ENCODE results near the gene MS4A6E.

Gene MS4A6E

GRCh38 chr11:60376601-60377000 lies 49.5 kb downstream of the MS4A6E start:
- DNase-seq (no peak), ATAC-seq (no peak)

GRCh38 chr11:60377401-60378136 lies 50.5 kb downstream of the MS4A6E start:
- ATAC-seq, result peak; percentile 49
- DNase-seq, result no peak

GRCh38 chr11:60378354-60378753 lies 51.3 kb downstream of the MS4A6E start, which contains the start of gene MS4A7:
TSS of gene MS4A7 (plus strand) at chr11:60378532. CDS start at chr11:60383142, 4,610 bp downstream.
- peak; percentile 52 for ATAC-seq
- peak; percentile 24 for DNase-seq

GRCh38 chr11:60389279-60389910 lies 62.3 kb downstream of the MS4A6E start:
- peak; percentile 36 for ATAC-seq

GRCh38 chr11:60390419-60390818 lies 63.4 kb downstream of the MS4A6E start:
- no peak for DNase-seq
- ATAC-seq, result no peak

More at GRCh38 chr11:60389279-60389910, 62.3 kb downstream of the MS4A6E start:
- DNase-seq, result no peak
